Measurements from ENCODE around the gene ISX.

DNA sequence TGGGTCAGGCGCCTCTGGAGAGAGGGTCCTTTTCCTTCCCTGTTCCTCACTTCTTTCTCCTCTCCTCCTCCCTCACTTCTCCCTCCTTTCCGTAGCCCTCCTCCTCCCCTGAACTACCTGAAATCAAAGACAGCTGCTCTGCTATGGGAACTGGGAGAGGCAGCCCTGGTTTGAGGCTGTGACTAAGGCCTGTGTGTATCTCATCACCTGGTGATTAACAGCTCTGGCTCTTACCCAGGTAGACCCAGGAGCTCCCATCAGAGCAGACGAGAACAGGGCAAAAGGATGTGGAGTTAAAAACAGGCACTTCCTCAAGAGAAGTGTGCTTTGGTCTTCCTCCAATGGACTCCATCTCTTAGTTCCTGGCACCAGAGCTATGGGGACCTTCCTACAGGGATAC is 5.8 kb downstream of the ISX start:
- TF ChIP-seq NKRF (conservative IDR thresholded peaks at IDR 0.05) (no peak), USF2 (IDR thresholded peaks at IDR 0.05; ENCODE audit: borderline replicate concordance, low read depth, low read length) (no peak), RELA (IDR thresholded peaks at IDR 0.05; ENCODE audit: borderline replicate concordance, partially characterized antibody) (no peak), CTCF (IDR thresholded peaks at IDR 0.05 in 2 of 3, conservative IDR thresholded peaks at IDR 0.05 in 1 of 3; ENCODE audit: control insufficient read depth in 2 of 3, extremely low read depth in 1 of 3, insufficient read depth in 1 of 3, low read depth in 3 of 3, low read length in 3 of 3) (no peak), BCL3 (IDR thresholded peaks at IDR 0.05; ENCODE audit: borderline replicate concordance, insufficient read depth, low read depth, low read length, poor library complexity, severe bottlenecking) (no peak), CBX3 (IDR thresholded peaks at IDR 0.05; ENCODE audit: borderline replicate concordance, low read depth) (no peak)

Data from GM12878 (cell line).